Lower leg skin (tissue), 3 donors: ENCODE results near the gene GSTA1.

Experiments
- CTCF ChIP-seq, 3 donors: fragments of 450-650 bp; IDR thresholded peaks; one replicate each; pipeline ENCODE4 v1.5.1; 2016; ENCODE audit warnings: antibody characterized with exemption in 3 of 3, mild to moderate bottlenecking in 3 of 3, moderate library complexity in 2 of 3
- POLR2A ChIP-seq, 2 donors: fragments of 450-650 bp; IDR thresholded peaks; one replicate each; pipeline ENCODE4 v1.6.1; 2016 to 2017; ENCODE audit warnings: antibody characterized with exemption in 2 of 2, mild to moderate bottlenecking in 1 of 2, moderate library complexity in 1 of 2

- TF ChIP-seq POLR2A (IDR thresholded peaks at IDR 0.05) (no peak), CTCF (IDR thresholded peaks at IDR 0.05) (no peak)
Observed at GRCh38 chr6:52746213-52746612, 57.4 kb downstream of the GSTA1 start.
